Endometrial microvascular endothelial cells (primary cell): ENCODE results near the gene DPT. TPM values are rescaled to one million over a fixed set of nuclear protein-coding genes. Genes with fewer than 3 reads are reported as not detected.

Source experiments
- in situ Hi-C: cut with HindIII; loops from 2 replicates; pipeline ENCODE4 v1.10.0; 2017; ENCODE audit warnings: low sequenced_read_pairs, low pct_unique_long_range_greater_than_20kb; ENCODE audit errors: inconsistent ontology term
- total RNA-seq: library from RNA; depleted of rRNA; stranded (reverse); fragments of >200 nt; gene quantifications from one replicate; pipeline ENCODE4 v1.2.3, GENCODE V29; 2015; ENCODE audit errors: inconsistent ontology term

Gene DPT
- total RNA-seq, 1 donor from 2014 or later: not detected

DNA sequence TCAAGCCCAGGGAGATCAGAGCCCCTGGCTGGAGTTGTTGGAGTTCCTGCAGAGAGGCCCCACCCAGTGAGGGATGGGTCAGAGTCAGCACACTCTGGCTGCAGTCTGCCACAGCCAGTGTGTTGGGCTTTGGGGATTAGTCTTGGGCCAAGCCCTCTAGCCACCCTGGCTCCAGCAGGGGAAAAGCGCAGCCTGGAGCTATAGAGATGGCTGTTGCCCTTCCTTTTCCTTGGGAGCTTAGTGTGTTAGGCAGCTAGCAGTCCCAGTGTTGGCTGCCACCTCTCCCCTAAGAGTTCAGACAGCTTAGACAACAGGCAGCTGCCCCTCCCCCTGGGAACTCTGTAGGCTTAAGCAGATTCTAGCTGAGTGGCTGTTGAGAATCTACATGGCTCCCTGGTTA, 45.1 kb downstream of the DPT start:
- in situ Hi-C loops: no loop called here

DNA sequence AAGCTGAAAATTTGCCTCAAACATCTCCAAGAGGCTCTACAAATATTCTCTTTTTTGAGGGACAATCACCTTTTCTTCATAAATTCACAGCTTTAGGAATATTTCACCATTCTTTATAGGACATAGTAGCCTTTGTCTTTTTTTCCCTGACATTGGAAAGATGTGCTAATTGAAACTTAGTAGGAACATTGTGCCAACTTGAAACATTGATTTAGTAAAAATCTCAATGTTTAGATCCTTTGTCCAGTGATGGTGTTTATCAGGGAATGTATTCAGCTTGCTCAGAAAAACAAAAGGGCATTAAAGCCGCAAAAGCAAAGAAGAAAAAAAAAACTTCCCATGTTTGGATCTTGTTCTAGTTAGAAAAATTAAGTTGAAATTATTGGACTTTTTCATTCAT, 52.1 kb downstream of the DPT start:
- in situ Hi-C loops: no loop called here

DNA sequence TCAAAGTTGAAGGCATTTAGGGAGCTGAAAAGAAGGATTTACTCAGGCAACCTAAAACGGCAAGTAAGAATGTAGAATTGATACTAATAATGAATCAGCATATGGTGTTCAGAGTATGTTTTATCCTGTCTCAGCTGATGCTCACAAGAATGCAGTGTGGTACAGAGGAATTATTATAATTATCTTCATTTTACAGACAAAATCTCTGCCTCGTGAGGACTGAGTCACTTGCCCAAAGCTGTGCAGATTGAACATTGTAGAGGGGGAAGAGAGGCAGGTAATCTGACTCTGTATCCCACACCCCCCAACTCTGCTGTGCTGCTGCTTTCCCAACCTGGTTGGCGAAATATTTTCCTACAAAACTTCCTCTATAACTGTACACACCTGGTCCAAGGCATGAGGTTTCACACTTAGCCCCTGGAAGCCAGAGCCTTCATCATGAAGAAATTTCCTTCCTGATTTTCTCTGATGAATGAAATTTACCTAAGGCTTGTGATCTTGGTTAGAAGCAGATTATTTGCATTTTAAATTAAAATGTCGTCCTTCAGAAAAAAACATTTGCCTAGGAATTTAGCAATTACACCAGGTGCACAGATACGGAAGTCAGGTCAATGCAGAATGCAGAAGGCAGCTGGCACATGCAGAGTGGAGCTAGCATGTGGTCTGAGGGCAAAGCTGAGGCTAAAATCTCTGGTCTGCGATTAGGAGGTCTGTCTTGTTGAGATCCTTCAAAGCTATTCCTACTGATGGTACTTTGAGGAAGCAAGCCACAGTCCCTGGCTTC, 52.8 kb downstream of the DPT start:
- in situ Hi-C loops: no loop called here

DNA sequence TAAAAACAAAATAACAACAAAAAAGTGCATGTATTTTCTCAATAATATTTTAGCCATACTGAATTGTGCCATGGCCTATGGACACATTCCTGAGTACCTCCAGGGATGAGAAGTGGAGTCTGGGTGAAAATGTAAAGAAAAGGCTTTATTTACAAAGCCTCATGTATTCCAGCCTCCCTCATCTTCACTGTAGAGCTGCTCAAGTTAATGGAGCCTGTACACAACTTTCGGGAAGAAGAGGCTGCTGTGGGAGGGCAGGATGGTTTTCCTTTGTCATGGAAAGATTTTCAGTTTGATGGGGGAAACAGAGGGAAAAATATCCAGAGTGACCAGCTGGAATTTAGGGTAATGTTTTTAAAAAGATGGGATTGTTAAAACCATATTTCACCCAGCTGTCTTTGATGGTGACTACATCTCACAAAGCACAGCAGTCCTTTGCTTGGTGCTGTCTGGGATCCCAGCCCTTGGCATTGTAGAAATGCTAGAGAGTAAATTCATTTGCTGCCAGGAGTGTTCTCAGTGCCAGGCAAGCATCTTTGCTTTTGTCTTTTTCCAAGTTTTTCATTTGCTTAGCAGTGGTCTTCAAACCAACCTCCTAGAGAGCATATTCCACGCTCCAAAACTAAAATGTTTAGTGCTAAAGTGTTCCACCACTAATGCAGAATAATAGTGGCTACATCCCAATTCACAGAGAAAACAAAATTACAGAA, 54.9 kb downstream of the DPT start:
- in situ Hi-C loops: no loop called here

DNA sequence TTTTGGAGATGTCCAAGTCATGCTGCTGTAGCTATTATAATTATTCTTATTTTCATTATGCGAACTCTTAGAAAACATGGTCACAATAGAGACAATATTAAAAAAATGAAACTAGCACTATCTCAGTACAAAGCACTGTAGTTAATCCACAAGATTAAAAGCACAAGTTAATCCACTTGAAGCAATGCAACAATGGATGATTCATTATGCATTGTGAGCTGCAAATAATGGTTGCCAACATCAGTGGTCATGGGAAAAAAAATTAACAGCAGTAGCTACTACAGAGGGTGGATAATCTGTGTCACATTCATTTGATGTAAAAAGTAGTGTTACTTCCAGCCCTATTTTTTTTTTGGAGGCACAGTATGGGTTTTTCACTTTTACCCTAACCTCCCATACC, 56.7 kb downstream of the DPT start:
- in situ Hi-C loops: no loop called here

DNA sequence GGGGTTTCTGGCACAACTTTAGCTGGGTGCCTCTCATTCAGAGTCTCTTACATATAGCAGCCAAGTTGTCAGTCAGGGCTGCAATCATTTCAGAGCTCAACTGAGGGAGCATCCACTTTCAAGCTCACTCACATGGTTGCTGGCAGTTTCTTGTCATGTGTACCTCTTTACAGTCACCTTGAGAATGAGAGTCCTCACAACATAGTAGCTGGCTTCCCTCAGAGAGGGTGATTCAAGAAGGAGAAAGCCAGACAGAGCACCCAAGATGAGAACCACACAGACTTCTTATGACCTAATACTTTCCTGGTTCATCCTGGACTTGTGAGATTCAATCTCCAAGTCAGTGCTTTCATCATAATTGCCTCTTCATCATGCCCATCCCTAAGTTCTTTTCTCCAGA, 57.2 kb downstream of the DPT start:
- in situ Hi-C loops: no loop called here

DNA sequence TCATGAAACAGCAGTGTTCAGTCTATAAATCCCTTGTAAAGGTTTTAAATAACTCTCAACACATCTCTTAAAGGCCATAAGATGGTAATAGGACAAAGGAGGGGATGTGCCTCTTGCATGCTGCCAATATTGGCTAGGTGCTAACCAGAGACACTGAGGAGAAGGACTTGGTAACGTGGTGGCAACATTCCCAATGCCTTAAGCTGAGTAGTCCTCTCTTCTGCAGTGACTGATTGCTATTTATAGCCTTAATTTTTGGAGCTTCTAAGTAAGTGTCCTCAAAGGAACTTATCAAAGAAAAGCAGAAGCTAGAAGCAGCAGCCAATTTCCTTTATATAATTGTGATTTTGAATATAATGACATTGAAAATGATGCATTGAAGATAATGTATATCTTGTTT, 63.0 kb downstream of the DPT start:
- in situ Hi-C loops: no loop called here

DNA sequence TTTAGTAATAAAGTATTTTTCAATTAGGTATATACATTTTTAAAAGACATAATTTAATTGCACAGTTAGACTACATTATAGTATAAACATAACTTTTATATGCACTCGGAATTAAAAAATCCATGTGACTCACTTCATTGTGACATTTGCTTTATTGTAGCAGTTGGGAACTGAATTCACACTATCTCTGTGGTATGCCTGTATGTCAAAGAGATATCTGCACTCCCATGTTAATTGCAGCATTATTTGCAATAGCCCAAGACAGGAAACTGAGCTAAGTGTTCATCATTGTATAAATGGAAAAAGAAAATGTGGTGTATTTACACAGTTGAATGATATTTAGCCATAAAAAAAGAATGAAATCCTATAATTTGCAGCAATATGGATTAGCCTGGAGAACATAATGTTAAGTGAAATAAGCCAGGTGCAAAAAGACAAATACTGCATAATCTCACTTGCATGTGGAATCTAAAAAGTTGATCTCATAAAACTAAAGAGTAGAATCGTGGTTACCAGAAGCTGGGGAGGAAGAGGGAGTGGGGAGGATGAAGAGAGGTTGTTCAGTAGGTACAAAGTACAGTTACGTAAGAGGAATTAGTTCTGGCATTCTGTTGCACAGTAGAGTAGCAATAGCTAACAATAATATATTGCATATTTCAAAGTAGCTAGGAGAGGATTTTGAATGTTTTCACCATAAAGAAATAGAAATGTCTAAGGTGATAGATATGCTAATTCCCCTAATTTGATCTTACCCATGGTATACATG, 64.8 kb downstream of the DPT start:
- in situ Hi-C loops: no loop called here

DNA sequence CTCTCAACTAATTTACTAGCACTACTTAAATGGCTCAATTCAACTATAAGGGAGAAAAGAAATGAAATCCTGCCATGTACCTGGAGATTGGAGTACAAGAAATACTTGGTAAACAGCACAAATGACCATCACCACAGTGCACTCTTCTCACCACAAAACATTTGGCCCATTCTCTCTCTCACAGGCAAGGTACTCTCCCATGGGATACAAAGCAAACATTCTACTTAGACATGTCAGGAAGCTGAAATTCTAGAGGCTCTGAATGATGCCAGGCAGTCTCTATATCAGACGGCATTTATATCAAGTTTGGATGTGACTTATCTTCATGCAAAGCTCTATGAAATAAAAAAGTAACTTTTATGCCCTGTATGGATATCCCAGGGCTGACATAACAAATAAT, 72.5 kb downstream of the DPT start:
- in situ Hi-C loops: no loop called here

DNA sequence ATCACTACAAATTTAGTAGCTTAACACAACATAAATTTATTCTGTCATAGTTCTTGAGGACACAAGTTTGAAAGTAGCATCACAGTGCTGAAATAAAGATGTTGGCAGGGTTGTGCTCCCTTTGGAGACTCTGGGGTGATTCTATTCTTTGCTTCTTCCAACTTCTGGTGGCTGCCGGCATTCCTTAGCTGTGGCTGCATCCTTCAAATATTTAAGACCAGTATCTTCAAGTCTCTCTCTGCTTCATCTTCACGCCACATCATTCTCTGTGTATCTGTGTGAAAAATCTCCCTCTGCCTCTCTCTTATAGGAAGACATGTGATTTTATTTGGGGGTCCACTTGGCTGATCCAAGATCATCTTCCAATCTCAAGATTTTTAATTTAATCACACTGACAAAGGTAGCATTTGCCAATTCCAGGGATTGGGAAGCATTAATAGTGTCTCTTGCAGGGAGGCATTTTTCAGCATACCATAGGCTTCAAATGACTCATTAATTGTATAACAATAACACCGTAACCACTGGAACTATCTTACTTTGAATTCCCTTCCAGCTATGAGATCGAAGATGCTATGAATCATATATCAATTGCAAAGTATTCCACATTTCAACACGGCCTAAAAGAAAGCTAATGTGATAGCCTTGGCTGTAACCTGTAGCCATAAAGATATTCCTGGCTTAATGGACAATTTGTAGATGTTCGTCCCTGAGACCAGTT, 74.6 kb downstream of the DPT start:
- in situ Hi-C loops: no loop called here

DNA sequence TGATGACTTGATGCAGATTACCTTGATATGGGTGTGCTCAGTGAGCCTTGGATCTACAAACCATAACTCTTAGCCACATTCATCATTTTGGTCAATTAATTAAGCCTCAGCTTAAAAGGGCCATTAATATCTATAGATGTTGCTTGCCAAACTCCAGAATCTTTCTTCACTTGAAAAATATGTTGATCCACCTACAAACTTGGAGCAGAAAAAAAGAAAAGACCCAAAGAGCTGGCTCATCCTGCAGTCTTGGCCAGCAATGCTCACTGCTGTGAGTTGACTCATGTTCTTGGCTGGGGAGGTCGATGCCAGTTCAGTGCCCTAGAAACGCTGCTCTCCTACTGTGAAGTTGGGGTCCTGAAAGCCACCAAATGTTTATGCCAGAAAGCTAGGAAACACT, 75.4 kb downstream of the DPT start:
- in situ Hi-C loops: no loop called here

DNA sequence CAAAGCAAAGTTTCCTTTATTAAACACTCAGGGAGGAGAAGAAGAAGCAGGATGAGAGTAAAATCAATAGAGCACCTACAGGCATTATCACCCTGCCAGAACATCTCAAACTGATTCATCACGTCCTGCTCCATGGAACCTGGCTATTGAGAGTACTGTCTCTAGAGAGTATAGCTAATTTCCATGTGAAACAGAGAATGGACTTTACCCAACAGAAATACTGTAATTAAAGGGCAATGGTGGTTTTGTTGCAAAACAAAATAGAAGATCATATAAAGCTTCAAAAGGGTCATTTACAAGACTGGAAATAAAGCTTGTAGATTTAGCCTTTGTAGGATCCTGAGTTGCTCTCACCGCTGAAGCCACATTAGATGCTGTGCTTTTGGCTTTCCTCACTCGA, 83.3 kb downstream of the DPT start:
- in situ Hi-C loops: no loop called here

Other genes starting within 250 kb of the DPT start
- gene XCL2, start 185.2 kb downstream of the DPT start, total RNA-seq: not detected
- not detected for gene XCL1, start 152.6 kb downstream of the DPT start, total RNA-seq